Measurements from ENCODE around the gene PPP2R5D.

GRCh38 chr6:42960243-42961019 is 23.9 kb upstream of the PPP2R5D start, which contains the start of gene GNMT:
- no peak for TF ChIP-seq CTCF (IDR thresholded peaks at IDR 0.05)
- peak in 1 of 2 donors; percentile 31 for TF ChIP-seq POLR2A (IDR thresholded peaks at IDR 0.05)

Data from uterus (tissue), 2 donors.